Measurements from ENCODE around the gene VGLL2.

The VGLL2 gene

GRCh38 chr6:117265410-117266256 is at the start of gene VGLL2:
TSS of gene VGLL2 (plus strand) at chr6:117265558. CDS start at chr6:117265764, 206 bp downstream.
- in situ Hi-C loops (cut with MboI; ENCODE audit: low pct_unique_long_range_greater_than_20kb, low sequenced_read_pairs, unreplicated experiment): no loop called here
- peak; percentile 60 for DNase-seq (ENCODE audit: low spot score)
- TF ChIP-seq CTCF (IDR thresholded peaks at IDR 0.05; ENCODE audit: extremely low read depth, insufficient read depth, missing control alignments): no peak

- TF ChIP-seq CTCF (IDR thresholded peaks at IDR 0.05; ENCODE audit: extremely low read depth, insufficient read depth, missing control alignments): no peak
- no peak for DNase-seq (ENCODE audit: low spot score)
- in situ Hi-C loops (cut with MboI; ENCODE audit: low pct_unique_long_range_greater_than_20kb, low sequenced_read_pairs, unreplicated experiment): no loop called here
Observed at GRCh38 chr6:117222861-117223260, 42.5 kb upstream of the VGLL2 start.

- in situ Hi-C loops (cut with MboI; ENCODE audit: low pct_unique_long_range_greater_than_20kb, low sequenced_read_pairs, unreplicated experiment): no loop called here
- no peak for DNase-seq (ENCODE audit: low spot score)
Observed at GRCh38 chr6:117226778-117227177, 38.6 kb upstream of the VGLL2 start.

GRCh38 chr6:117227245-117227962 is 38.0 kb upstream of the VGLL2 start:
- no peak for TF ChIP-seq CTCF (IDR thresholded peaks at IDR 0.05; ENCODE audit: extremely low read depth, insufficient read depth, missing control alignments)
- in situ Hi-C loops (cut with MboI; ENCODE audit: low pct_unique_long_range_greater_than_20kb, low sequenced_read_pairs, unreplicated experiment): no loop called here
- DNase-seq (ENCODE audit: low spot score): no peak

More at GRCh38 chr6:117226778-117227177, 38.6 kb upstream of the VGLL2 start:
- no peak for TF ChIP-seq CTCF (IDR thresholded peaks at IDR 0.05; ENCODE audit: extremely low read depth, insufficient read depth, missing control alignments)

- TF ChIP-seq CTCF (IDR thresholded peaks at IDR 0.05; ENCODE audit: extremely low read depth, insufficient read depth, missing control alignments): no peak
- in situ Hi-C loops (cut with MboI; ENCODE audit: low pct_unique_long_range_greater_than_20kb, low sequenced_read_pairs, unreplicated experiment): no loop called here
Observed at GRCh38 chr6:117228202-117228601, 37.2 kb upstream of the VGLL2 start.

GRCh38 chr6:117229870-117230269 is 35.5 kb upstream of the VGLL2 start:
- DNase-seq (ENCODE audit: low spot score): no peak
- in situ Hi-C loops (cut with MboI; ENCODE audit: low pct_unique_long_range_greater_than_20kb, low sequenced_read_pairs, unreplicated experiment): no loop called here
- no peak for TF ChIP-seq CTCF (IDR thresholded peaks at IDR 0.05; ENCODE audit: extremely low read depth, insufficient read depth, missing control alignments)

More at GRCh38 chr6:117228202-117228601, 37.2 kb upstream of the VGLL2 start:
- no peak for DNase-seq (ENCODE audit: low spot score)
